ENCODE measurements around the gene RGL2.
A peak's percentile ranks its signal among the peaks of the same experiment; 100 is the strongest.

Gene RGL2

DNA sequence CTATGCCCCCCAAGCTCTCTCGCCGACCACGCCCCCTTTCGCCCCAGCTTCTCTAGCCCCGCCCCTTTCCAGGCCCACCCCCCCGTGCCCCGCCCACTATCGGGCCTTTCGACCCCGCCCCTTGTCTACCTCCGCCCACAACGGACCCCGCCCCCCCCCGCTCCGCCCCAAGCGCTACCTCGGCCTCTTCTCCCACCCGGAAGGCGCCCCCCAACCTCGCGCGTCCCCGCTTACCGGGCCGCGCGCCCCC is 18.6 kb upstream of the RGL2 start:
- DNase-seq (ENCODE audit: low read depth in 2 of 2, low spot score in 1 of 2), result peak in 1 of 2 donors; percentile 53

DNA sequence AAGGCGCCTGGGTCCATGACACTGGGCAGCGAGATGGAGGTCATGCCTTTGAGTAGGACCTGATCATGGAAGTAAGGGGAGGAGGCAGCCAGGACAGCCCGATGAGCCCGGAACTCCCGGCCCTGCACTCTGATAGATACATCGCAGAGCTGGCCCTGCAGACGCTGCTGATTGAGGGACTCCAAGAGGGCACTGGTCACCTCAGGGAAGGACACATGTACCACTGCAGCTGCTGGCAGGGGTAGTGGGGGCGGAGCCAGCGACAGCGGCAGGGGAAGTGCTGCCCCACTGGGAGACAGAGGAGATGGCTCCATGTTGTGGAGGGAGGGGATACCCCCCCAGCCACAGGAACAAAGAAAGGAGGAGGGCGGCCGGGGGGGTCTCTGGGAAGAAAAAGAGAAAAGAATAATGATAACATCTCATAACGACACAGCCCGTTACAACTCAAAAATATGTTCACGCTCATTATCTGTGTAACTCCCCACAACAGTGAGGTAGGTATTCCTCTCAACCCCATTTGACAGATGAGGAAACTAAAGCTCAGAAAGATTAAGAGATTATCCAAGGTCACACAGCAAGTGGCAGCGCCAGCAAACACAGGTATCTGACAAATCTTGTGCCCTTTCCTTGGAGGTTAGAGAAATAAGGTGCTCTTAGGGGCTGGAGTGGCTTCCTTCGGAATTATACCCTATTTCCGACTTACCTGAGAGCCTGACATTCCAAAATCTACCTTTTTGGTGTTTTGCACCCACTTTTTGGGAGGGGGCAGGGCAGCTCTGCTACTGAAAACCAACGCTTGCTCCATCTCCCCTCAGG is 18.1 kb upstream of the RGL2 start:
- DNase-seq (ENCODE audit: low read depth in 2 of 2, low spot score in 1 of 2), result no peak

DNA sequence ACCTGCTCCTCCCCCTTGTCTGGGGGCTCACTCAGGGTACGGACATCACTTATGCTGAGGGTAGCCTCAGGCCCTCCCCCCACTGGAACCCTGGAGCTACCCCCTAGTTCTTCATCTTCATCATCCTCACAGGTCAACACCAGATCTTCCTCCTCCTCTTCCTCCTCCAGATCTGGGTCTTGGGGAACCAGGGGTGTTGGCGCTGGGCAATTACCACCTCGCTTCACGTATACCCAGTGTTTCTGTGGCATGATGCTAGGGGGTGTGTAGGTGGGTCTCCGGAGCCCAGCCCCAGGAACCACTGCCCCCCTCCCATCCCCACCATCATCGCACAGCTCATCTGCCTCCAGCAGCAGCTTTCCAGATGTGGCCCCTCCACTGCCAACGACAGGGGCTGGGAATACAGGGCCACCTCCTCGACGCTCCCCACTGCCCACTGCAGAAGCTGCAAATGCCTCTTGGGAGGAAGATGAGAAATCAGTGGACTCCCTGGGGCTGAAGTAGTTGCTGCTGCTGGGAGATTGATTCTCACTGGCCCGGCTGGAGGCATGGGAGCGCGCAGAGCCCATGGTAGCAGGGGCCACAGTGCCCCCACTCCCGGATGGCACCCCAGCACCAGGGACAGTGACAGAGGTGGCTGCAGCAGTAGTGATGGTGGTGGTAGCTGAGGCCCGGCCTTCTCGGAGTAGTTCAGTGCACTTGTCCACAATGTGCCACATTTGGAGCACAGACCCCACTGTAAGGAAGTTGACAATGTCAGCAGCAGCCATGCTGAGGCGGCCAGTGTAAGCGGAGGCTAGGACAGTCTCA is 17.3 kb upstream of the RGL2 start:
- DNase-seq (ENCODE audit: low read depth in 2 of 2, low spot score in 1 of 2), result no peak

DNA sequence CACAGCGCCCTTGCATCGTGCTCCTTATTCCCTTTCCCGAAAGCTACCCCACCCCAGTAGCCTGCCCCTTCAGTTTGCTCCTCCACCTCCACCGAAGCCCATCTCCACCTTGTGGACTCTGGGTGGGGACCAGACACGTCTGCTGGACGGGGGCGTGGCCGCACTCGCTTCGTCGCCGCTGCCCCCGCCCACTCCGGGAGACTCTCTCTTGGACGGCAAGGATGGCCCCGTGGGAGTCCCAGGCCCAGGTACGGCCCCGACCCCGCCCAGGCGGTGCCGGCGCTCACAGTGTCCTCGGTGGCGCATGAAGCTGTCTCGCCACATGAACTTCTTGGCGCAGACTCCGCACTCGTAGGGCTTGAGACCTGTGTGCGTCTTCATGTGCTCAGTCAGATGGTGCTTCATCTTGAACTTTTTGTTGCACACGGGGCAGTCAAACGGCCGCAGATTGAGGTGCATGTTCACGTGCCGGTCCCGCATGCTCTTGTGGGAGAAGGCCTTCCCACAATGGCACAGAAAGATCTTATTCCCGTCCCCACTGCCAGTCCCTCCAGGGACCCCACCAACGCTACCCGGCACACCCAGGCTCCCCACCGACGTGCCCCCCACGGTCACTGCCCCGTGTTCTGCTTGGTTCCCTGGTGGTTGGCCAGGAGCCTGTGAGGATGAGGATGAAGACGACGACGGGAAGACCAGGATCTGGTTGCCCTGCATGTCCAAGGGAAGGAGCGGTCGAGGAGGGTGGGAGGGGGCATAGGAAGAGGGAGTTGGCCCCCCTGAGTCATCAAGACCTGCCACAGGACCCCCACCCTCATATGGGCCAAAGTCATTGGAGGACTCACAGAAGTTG is 16.4 kb upstream of the RGL2 start:
- no peak for DNase-seq (ENCODE audit: low read depth in 2 of 2, low spot score in 1 of 2)

DNA sequence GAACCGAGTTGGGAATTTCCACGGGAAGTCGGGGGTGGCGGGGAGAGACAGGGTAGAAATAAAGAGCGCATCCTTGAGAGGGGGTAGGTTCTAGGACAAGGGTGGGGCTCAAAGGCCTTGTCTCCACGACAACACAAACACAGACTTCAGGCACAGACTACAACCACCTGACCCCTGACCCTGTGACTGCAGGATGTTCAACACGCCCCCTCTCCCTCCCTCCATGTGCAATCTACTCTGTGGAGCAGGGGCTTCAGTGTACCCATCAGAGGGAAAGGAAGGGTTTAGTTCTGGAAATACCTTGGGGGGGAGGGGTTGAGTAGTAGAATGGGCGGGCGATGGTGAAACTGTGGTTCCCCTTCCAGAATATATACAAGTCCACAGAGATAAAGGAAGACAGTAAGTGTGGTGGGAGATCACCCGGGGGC is 15.8 kb upstream of the RGL2 start:
- DNase-seq (ENCODE audit: low read depth in 2 of 2, low spot score in 1 of 2), result no peak

DNA sequence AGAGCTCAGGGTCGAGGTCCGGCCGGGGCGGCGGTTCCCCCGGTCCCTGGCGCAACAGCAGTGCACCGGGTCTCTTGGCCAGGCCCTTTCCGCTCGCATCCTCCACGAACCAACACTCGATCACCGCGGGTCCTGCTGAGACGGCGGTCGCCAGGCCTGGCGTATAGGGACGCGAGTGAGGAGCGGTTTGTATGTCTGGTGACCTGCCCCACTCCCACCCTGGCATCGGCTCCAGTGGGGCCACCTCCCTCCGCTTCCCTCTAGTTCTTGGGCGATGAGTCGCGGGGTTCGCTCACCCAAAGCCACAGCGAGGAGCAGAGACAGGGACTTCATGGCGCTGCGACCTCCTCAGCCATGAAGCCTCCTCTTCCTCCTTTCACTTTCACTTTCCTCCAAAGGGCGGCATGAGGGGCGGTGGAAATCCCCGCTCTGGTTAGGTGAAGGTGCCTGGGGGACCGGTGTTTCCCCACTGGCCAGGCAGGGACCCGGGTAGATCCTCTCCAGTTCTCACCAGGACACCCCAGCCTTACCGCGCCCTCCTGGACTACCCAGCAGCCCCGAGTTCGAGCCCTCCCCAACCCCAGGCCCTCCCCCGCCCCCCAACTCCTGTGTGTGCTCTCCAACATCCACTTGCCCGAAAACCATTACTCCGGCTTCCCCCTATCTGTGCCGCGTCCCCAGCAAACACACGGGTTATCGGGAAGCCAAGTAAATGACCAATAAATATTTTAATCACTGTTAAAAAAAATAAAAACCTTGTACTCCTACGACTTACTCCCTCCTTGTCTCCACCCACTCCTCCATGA is 15.2 kb upstream of the RGL2 start, which contains the start of gene TAPBP:
Gene TAPBP, minus strand, starts transcription at position 370 of the 806 bp plus-strand sequence. Its CDS starts 37 bp downstream, at position 333.
- DNase-seq (ENCODE audit: low read depth in 2 of 2, low spot score in 1 of 2), result peak in 1 of 2 donors; percentile 79

DNA sequence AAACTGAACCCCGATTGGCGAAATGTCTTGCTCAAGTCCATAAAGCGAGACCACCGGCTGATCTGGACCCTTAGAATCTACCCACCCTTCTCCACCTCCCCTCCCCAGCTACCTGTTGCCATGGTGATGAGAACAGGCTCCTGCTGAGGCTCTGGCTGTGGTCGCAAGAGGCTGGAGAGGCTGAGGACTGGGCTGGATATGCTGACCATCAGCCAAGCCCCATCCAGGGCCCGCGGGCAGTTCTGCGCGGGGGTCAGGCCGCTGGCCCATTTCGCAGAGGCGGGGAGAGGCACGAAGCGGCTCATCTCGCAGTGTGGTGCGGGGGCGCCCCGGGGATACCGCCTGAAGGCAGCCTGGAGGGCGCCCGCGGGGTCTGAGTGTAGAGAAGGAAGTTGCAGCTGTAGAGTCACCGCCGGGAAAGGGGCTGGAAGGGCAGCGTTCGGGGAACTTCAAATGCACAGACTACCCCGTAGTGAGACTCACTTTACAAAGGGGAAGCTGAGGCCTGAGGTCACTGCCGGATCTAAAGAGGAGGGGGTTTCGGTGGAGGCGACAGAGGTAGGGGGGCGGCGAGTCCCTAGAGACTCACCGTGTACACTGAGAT is 14.5 kb upstream of the RGL2 start:
- DNase-seq (ENCODE audit: low read depth in 2 of 2, low spot score in 1 of 2), result no peak

DNA sequence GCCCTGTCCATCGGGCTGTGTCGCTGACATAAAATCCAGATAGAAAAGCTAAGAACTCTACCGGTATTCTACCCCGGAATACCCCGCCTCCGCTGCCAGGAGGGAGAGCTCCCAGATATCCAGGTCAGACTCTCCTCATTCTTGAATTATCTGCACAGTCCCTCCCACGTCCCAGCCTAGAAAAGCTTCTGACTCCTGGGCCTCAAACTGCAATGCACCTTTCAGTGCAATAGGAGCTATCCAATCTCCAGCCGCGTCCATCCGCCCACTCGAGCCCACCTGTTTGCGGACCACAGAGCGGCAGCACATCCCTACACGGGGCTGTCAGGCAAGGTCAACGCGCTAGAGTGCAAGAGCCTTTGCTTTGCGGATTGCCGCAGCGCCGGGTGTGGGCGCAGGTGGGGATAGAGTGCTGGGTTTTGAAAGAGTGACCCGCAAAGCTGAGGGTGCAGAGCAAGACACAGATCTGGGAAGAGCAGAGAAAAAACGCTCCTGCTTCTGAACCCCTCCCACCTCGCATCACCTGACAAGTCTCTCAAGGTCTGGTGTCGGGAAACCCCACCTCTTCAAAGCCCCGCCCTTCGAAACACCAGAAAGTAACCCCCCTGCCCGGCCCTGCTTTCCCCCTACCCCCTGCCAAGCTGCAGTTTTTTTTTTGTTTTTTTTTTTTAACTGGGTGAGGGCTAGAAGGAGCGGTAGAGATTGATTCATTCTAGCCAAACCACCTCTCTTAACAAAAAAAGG is 13.8 kb upstream of the RGL2 start:
- peak in 1 of 2 donors; percentile 65 for DNase-seq (ENCODE audit: low read depth in 2 of 2, low spot score in 1 of 2)

DNA sequence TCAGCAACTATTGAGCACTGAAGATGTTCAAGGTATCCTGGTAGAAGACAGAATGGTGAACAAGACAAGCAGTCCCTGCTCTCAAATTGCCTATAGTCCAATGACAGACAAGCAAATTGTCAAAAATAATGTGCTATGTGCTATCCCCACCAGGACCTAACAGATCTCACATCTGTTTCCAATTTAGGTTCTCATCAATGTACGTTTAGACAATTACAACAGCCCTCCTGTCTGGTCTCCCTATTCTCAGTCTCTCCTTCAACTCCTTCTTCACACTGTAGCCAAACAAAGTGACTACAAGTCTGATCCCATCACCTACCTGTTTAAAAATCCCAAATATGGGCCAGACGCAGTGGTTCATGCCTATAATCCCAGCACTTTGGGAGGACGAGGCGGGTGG is 7.6 kb upstream of the RGL2 start:
- DNase-seq (ENCODE audit: low read depth in 2 of 2, low spot score in 1 of 2), result no peak

DNA sequence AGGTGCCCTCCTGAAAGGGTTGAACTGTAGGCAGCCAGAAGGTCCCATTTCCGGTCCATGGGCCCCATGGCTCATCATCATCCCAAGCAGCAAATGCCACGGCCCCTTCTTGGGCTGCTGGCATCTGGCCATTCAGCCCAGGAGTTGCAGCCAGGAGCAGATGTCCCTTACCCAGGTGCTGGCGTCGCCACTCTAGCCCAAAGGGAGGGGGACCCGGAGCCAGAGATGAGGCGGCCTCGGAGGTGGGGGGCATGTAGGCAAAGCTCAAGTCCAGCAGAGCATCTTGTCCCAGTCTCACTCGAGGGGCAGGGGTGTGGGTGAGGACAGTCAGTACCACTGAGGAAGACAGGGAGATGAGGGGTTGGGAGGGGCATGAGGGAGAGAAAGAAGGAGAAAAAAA is 6.3 kb upstream of the RGL2 start:
- DNase-seq (ENCODE audit: low read depth in 2 of 2, low spot score in 1 of 2), result no peak

DNA sequence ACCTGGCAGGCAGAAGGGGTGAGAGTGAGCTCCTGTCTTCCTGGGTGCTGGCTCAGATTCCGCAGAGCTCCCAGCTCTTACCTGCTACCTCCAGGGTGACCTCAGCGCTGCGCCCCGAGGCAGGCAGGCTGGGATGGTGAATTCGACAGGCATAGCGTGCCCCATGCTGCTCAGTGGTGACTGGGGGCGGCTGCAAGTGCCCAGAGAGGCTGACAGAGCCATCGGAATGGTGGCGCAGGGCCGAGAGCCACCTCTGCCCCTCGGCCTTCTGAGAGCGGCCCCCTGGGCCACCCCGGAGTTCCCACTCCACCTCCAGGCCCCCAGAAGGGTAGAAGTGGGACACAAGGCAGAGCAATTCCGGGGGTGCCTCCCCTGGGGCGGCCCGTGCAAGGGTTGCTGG is 5.5 kb upstream of the RGL2 start:
- no peak for DNase-seq (ENCODE audit: low read depth in 2 of 2, low spot score in 1 of 2)

DNA sequence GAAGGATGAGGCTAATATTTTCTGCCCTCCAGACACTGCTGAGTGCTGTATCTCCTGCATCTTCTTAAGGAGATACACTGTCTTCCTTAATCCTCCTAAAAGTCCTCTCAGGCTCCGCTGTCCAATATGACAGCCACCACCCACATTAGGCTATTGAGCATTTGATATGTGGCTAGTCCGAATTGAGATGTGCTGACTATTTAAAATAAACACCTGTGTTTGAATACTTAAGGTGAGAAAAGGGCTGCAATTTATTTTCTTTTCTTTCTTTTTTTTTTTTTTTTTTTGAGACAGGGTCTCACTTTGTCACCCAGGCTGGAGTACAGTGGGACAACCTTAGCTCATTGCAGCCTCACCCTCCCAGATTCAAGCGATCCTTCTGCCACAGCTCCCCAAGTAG is 3.1 kb upstream of the RGL2 start:
- no peak for DNase-seq (ENCODE audit: low read depth in 2 of 2, low spot score in 1 of 2)

DNA sequence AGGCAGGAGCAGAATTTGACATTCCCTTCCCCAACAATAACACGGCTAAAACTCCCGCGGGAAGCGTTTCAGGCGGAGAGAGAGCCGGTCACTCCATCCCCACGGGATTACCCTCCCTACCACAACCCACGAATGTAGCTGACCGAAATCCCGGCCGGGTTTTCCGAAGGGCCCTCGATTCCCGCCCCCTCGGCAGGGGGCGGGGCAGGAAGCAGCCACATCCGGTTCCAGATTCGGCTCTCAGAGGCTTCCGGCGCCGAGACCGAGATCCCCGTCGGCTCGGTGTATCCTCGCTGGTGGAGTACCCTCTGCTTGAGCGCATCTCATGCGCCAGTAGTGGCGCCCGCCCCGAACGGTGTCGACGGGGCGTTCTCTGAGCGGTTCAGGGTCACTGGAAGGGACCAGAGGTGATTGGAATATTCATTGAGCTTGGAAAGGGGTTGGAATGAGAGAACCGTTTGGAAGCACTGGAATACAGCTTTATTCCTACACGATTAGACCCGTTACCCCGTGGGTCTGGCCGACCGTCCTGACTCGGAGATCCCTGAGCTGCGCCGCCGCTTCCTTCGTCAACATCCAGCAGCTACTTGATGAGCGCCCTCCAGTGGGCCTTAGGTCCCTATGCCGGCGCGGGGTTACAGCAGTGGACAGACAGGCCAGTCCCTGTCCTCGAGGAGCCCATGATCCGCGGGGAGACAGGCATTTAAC is 649 bp upstream of the RGL2 start:
- DNase-seq (ENCODE audit: low read depth in 2 of 2, low spot score in 1 of 2), result peak; percentile 89 to 92

DNA sequence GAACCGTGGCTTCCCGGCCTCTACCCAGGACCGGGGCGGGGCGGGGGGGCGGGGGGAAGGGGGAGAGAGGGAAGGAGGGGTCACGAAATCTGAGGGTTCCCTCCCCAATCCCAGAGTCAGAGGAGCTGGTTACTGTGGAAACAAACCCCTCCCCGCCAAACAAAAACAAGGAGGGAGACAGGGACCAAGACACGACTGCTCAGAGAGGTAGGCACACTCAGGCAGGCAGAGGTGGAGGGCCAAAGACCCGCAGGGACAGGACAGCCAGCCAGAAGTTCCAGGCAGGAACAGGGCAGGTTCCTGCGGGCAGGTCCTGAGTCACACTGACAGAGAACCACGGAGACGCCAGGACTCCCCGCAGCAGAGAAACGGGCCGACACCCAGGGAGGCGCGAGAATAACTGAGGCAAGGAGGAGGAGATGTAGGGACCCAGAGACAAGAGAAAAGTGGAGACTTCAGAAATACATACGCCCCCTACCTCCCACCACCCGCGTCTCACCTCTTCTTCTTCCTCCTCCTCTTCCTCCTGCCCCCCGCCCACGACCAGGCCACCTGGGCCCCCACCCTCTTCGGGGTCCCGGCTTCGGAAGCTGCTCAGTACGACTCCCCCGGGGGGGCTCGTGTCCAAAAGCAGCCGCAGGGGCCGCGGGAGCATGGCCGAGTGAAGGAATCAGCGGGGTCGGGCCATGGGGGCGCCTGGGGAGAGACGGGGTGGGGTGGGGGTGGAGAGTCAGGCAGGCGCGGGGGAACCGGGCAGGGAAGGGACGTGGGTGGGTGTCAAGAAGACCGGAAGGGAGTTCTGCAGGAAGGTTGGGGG is 578 bp downstream of the RGL2 start:
- DNase-seq (ENCODE audit: low read depth in 2 of 2, low spot score in 1 of 2), result no peak

DNA sequence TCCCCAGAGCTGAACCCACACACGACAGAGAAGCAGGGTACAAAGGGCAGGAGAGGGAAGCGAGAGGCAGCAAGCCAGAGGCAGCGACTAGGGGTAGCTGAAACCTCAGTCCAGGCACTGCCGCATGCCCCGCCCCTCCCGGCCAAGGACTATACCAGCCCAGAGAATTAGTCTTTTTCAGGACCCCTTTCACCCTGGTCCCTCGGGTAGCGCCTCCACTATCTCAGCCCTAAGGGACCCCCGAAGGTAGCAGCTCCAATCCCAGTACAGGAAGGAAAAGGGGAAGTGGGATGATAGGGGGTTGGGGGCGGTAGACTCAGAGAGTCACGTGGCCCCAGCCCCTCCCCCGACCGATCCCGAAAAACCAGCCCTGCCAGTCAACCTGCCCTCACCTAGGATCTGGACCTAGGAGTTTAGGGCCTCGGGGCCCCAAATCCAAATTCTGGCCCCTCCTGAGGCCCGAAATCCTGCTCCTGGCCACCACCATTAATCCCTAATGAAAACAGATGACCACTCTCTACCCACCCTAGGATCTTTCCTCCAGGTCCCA is 1.3 kb downstream of the RGL2 start:
- DNase-seq (ENCODE audit: low read depth in 2 of 2, low spot score in 1 of 2), result no peak

DNA sequence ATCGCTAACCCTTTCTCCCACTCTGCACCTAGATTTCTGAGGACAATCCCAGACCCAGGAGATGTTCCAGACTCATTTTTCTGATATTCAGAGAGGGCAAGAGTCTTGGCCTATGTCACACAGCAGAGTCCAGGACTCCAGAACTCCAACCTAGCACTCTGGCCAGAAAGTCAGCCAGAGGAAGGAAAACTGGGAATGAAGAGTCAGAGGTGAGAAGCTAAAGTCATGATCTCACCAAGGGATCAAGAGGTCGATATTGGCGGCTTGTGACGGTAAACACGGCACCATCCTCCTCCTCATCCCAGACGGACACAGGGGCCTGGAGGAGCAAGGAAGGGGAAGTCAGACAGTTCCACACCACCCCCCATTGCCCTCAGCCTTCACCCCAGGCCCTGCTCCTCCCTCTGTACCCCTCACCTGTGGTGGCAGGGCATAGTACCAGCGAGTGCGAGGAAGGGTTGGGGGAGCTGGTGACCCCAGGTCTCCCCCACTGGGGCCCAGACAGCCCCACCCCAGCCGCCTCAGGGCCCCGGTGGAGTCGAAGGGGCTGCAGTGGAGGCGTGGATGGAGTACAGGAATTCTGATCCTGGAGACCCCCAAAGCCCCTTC is 1.8 kb downstream of the RGL2 start:
- no peak for DNase-seq (ENCODE audit: low read depth in 2 of 2, low spot score in 1 of 2)

DNA sequence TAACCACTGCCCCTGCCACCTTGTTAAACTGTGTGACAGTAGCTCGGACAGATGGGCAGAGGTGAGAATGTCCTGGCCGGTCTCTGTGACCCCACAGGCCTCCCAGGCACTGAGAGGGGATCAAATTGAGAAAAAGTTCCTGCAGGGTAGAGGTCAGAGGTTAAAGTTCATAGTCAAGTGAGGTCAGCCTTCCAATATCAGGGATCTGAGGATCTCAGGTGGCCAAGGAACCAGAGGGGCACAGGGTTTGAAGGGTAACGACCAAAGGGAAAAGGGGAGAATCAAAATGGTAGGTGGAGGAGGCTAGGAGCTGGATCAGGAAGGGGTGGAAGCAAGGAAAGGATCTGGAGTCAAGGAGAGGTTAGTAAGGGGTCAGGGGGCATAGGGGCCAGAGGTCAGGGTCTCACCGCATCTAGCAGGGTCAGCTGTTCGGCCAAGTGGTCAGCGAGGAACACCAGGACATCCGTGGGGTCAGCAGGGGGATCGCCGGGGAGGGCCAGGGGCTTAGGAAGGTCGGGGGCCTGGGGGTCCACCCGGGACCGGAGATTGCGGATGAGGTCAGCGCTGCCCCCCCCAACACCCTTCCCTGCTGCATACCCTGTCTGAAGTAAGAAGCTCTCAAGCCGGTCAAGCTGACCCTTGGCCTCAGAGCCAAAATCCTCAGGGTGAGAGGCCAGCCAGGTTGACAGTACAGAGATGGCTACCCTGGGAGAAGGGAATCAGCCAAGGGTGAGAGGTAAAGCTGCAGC is 2.9 kb downstream of the RGL2 start:
- no peak for DNase-seq (ENCODE audit: low read depth in 2 of 2, low spot score in 1 of 2)

Measured in stimulated activated CD8-positive, alpha-beta memory T cell treated with anti-CD3 and anti-CD28 coated beads, Interleukin-4, amount 100 ng/mL, for 1 hour (primary cell).